Measurements from ENCODE around the gene S1PR4. TPM values are rescaled to one million over a fixed set of nuclear protein-coding genes. Genes with fewer than 3 reads are reported as not detected.

Gene S1PR4
- total and polyA plus RNA-seq, 2 experiments from 2014 or later: 0.24 TPM; not detected in 1

DNA sequence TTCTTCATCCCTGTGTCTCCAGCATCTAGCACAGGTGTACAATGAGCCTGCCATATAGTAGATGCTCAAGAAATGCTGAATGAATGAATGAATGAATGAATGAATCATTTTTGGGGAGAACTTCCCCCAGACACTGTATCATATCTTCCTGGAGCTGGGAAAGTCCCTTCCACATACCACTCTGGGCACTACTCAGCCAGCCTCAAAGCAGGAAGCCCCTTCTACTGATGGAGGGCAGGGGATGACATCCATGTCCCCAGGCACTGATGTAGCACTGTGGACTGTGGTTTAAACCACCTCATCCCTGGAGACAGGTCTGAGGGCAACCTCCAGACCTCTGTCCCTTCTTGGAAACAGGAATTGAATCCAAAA lies 37.9 kb upstream of the S1PR4 start (continued):
- TF ChIP-seq, protein P1, sequence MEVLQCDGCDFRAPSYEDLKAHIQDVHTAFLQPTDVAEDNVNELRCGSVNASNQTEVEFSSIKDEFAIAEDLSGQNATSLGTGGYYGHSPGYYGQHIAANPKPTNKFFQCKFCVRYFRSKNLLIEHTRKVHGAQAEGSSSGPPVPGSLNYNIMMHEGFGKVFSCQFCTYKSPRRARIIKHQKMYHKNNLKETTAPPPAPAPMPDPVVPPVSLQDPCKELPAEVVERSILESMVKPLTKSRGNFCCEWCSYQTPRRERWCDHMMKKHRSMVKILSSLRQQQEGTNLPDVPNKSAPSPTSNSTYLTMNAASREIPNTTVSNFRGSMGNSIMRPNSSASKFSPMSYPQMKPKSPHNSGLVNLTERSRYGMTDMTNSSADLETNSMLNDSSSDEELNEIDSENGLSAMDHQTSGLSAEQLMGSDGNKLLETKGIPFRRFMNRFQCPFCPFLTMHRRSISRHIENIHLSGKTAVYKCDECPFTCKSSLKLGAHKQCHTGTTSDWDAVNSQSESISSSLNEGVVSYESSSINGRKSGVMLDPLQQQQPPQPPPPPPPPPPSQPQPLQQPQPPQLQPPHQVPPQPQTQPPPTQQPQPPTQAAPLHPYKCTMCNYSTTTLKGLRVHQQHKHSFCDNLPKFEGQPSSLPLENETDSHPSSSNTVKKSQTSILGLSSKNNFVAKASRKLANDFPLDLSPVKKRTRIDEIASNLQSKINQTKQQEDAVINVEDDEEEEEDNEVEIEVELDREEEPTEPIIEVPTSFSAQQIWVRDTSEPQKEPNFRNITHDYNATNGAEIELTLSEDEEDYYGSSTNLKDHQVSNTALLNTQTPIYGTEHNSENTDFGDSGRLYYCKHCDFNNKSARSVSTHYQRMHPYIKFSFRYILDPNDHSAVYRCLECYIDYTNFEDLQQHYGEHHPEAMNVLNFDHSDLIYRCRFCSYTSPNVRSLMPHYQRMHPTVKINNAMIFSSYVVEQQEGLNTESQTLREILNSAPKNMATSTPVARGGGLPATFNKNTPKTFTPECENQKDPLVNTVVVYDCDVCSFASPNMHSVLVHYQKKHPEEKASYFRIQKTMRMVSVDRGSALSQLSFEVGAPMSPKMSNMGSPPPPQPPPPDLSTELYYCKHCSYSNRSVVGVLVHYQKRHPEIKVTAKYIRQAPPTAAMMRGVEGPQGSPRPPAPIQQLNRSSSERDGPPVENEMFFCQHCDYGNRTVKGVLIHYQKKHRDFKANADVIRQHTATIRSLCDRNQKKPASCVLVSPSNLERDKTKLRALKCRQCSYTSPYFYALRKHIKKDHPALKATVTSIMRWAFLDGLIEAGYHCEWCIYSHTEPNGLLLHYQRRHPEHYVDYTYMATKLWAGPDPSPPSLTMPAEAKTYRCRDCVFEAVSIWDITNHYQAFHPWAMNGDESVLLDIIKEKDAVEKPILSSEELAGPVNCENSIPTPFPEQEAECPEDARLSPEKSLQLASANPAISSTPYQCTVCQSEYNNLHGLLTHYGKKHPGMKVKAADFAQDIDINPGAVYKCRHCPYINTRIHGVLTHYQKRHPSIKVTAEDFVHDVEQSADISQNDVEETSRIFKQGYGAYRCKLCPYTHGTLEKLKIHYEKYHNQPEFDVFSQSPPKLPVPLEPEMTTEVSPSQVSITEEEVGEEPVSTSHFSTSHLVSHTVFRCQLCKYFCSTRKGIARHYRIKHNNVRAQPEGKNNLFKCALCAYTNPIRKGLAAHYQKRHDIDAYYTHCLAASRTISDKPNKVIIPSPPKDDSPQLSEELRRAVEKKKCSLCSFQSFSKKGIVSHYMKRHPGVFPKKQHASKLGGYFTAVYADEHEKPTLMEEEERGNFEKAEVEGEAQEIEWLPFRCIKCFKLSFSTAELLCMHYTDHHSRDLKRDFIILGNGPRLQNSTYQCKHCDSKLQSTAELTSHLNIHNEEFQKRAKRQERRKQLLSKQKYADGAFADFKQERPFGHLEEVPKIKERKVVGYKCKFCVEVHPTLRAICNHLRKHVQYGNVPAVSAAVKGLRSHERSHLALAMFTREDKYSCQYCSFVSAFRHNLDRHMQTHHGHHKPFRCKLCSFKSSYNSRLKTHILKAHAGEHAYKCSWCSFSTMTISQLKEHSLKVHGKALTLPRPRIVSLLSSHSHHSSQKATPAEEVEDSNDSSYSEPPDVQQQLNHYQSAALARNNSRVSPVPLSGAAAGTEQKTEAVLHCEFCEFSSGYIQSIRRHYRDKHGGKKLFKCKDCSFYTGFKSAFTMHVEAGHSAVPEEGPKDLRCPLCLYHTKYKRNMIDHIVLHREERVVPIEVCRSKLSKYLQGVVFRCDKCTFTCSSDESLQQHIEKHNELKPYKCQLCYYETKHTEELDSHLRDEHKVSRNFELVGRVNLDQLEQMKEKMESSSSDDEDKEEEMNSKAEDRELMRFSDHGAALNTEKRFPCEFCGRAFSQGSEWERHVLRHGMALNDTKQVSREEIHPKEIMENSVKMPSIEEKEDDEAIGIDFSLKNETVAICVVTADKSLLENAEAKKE (CRISPR knock-in tag; IDR thresholded peaks at IDR 0.05): no peak
- TF ChIP-seq, protein P2, sequence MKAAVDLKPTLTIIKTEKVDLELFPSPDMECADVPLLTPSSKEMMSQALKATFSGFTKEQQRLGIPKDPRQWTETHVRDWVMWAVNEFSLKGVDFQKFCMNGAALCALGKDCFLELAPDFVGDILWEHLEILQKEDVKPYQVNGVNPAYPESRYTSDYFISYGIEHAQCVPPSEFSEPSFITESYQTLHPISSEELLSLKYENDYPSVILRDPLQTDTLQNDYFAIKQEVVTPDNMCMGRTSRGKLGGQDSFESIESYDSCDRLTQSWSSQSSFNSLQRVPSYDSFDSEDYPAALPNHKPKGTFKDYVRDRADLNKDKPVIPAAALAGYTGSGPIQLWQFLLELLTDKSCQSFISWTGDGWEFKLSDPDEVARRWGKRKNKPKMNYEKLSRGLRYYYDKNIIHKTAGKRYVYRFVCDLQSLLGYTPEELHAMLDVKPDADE (IDR thresholded peaks at IDR 0.05): no peak
- TF ChIP-seq ZNF331 (CRISPR knock-in tag; IDR thresholded peaks at IDR 0.05; ENCODE audit: low read depth) (no peak), STAT1 (IDR thresholded peaks at IDR 0.05; ENCODE audit: unreplicated experiment) (no peak), JUNB (IDR thresholded peaks at IDR 0.05; ENCODE audit: unreplicated experiment) (no peak), NANOG (IDR thresholded peaks at IDR 0.05; ENCODE audit: borderline replicate concordance) (no peak), POLR2AphosphoS5 (IDR thresholded peaks at IDR 0.05; ENCODE audit: low read depth) (no peak), CREB1 (CRISPR knock-in tag; IDR thresholded peaks at IDR 0.05; ENCODE audit: low read depth) (no peak)
- TF ChIP-seq, protein P3, sequence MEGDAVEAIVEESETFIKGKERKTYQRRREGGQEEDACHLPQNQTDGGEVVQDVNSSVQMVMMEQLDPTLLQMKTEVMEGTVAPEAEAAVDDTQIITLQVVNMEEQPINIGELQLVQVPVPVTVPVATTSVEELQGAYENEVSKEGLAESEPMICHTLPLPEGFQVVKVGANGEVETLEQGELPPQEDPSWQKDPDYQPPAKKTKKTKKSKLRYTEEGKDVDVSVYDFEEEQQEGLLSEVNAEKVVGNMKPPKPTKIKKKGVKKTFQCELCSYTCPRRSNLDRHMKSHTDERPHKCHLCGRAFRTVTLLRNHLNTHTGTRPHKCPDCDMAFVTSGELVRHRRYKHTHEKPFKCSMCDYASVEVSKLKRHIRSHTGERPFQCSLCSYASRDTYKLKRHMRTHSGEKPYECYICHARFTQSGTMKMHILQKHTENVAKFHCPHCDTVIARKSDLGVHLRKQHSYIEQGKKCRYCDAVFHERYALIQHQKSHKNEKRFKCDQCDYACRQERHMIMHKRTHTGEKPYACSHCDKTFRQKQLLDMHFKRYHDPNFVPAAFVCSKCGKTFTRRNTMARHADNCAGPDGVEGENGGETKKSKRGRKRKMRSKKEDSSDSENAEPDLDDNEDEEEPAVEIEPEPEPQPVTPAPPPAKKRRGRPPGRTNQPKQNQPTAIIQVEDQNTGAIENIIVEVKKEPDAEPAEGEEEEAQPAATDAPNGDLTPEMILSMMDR (conservative IDR thresholded peaks at IDR 0.05; ENCODE audit: low read depth in 2 of 2): no peak

All from GM23338 (cell line).